ENCODE results near the gene GSK3A.
A peak's percentile ranks its signal among the peaks of the same experiment; 100 is the strongest.

The GSK3A gene

DNA sequence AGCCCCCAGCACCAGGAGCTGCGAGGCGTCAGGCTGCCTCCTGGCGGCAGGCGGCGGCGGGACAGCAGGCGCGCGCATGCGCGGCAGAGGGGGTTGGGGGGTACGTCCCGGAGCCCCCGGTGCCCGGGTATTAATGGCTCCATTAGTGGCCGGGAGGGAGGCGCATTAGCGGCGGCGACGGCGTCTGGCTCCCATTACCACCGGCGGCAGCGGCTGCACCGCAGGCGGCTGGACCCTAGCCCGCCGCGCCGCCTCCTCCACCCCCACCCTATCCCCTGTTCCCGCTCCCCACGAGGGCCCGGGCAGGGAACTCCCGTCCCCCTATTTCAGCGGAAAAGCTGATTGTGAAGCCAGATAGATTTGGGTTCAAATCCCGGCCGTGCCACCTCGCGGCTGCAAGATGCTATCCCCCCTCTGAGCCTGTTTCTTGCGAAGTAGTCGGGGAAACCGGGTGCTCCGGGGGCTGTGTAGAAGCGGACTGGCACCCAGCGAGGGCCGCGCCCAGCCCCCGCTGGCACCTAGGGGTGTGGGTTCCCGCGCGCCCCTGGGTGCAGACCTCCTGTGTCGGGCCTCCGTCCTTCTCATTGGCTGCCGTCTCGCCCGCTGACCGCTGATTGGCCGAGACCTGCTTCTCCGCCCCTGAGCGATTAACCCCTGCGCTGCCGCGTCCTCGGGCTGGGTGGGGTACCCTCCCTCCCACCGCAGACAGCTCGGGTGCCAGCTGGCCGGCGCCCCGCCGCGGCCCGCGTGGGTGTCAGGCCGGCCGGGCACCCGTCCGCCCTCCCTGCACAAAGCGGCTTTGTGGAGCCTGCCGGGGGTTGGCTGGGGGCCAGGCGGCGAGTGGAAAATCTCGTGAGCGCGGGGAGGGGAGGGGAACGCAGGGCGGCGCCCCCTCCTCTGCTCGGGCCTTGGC, 37.8 kb upstream of the GSK3A start:
- peak; percentile 93 for DNase-seq

DNA sequence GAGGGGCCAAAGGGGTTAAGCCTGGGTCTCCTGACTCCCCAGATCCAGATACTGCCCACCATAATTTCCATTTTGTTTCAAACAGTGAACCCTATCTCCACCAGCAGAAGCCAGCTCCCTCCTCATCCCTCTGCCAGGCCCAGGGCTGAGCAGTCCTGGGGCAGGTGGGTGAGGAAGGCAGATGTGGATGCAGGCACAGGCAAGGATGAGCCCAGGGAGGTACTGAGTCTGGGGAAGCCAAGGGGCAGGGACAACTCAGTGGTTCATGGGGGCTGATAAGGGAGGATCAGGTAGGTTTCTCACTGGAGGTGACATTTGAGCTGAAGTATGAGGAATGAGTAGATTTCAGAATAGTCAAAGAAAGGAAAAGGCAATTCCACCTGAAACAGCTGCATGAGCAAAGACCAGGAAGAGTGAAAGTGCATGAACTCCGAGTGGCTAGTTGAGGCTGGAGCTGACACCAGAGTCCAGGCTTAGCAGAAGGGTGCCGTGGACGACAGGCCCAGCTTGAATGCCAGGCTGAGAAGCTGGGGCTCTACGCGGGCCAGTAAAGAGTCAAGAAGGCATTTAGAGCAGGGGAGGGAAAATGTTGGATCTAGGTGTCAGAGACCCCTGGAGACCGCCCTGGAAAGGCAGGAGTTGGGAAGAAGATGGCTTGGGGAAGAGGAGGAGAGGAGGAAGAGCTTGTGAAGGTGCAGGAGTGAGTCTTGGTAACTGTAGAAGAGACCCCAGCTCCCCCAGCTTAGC, 36.9 kb upstream of the GSK3A start:
- no peak for DNase-seq

GRCh38 chr19:42278452-42279154, 36.2 kb upstream of the GSK3A start:
- no peak for DNase-seq

DNA sequence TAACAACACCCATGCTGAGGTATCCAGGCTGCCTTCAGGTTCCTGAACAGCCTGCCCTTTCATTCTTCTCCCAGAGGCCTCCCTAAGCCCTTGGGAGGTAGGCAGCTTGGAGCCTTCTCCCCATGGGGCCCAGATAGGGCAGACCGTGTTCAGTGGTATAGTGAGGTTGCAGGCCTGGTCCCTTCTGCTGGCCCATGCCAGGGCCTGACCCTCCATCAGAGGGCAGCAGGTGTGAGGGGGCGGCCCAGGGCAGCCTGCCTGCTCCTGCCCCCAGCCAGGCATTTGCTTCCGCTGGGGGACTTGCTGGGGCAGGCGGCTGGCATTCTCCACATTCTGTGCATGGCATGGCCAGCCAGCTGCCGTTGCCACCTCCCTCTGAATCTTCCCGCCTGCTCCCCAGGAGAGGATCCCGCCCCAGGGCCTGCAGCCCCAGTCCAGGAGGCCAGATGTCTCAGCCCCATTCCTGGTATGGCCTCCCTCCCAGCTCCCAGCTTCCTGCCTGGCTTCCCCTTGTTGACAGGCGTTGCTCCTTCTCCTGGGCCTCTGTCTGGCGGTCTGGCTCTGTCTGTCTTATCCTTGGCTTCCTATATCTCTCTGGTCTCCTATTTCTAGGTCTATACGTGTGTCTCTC, 35.5 kb upstream of the GSK3A start:
- DNase-seq: no peak

DNA sequence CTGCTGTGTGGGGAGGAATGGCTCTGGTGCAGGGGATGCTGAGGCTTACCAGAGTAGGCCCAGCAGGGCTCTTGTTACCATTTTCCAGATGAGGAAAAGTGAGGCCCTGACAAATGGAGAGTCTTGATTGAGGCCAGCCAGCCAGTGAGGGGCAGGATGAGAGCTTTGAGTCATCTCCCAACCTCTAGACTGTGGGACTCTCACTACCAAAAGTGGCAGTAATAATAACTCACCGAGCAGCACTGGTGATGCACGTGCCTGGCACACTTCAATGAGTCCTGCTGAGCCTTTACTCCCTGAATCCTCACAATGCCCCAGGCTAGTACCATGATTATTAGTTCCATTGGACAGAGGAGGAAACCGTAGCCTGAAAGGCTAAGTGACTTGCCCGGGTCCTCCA, 34.4 kb upstream of the GSK3A start:
- DNase-seq: no peak

DNA sequence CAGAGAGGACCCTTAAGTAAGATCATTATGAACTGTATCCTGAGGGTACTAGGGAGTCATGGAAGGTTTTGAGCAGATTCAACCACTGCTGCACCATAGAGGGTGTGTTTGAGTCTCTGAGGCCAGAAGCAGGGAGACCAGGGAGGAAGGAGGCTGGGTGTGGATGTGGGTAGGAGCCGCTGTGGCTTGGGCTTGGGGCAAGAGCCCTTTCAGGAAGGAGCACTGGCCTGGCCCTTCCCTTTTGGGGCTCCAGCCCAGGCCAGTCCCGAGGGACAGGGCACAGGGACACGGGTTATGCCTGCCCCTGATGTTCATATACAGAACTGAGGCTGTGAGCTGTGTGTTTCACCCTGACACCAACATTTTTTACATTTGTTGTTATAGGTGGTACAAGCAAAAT, 33.9 kb upstream of the GSK3A start:
- no peak for DNase-seq

DNA sequence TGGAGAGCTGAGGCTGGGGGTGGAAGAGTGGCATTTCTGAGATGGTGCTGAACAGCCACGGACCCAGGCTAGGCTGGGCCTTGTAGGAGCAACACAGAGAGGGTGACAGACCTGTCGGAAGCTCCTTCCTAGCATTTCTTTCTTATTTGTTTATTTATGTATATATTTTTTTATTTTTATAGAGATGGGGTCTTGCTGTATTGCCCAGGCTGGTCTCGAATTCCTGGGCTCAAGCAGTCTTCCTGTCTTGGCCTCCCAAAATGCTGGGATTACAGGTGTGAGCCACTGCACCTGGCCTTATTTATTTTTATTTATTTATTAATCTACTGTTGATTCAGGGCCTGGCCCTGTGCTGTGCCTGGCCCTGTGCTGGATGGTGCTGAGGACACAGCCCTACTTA, 33.1 kb upstream of the GSK3A start:
- DNase-seq: no peak

- no peak for DNase-seq
Observed at GRCh38 chr19:42275103-42275502, 32.7 kb upstream of the GSK3A start.

- DNase-seq: no peak
Observed at GRCh38 chr19:42274065-42274682, 31.8 kb upstream of the GSK3A start.

- DNase-seq: no peak
Observed at GRCh38 chr19:42273407-42274064, 31.1 kb upstream of the GSK3A start.

DNA sequence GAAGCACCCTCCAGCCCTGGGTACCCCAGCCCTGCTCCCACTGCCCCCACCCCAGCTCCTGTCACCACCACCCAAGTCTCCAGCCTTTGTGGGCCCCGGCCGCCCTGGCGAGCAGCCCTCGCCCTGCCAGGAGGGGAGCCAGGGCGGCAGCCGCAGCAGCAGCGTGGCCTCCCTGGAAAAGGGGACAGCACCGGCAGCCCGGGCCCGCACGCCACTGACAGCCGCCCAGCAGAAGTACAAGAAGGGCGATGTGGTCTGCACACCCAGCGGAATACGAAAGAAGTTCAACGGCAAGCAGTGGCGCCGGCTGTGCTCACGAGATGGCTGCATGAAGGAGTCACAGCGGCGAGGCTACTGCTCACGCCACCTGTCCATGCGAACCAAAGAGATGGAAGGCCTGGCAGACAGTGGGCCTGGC, 30.6 kb upstream of the GSK3A start:
- no peak for DNase-seq

GRCh38 chr19:42272535-42272897, 30.1 kb upstream of the GSK3A start:
- no peak for DNase-seq

DNA sequence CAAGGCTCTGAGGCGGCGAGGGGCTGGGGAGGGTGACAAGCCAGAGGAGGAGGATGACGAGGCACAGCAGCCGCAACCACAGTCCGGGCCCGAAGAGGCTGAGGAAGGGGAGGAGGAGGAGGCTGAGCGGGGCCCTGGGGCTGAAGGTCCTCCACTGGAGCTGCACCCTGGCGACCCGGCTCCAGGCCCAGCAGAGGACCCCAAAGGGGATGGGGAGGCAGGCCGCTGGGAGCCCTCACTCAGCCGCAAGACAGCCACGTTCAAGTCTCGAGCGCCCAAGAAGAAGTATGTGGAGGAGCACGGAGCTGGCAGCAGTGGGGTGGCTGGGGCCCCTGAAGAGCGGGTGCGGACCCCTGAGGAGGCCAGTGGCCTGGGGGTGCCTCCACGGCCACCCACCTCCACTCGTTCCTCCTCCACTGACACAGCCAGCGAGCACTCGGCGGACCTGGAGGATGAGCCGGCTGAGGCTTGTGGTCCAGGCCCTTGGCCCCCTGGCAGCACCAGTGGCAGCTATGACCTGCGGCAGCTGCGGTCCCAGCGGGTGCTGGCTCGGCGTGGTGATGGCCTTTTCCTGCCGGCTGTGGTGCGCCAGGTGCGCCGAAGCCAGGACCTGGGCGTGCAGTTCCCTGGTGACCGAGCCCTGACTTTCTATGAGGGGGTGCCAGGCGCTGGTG, 29.6 kb upstream of the GSK3A start:
- DNase-seq: no peak

GRCh38 chr19:42271045-42271419, 28.6 kb upstream of the GSK3A start:
- DNase-seq: no peak

DNA sequence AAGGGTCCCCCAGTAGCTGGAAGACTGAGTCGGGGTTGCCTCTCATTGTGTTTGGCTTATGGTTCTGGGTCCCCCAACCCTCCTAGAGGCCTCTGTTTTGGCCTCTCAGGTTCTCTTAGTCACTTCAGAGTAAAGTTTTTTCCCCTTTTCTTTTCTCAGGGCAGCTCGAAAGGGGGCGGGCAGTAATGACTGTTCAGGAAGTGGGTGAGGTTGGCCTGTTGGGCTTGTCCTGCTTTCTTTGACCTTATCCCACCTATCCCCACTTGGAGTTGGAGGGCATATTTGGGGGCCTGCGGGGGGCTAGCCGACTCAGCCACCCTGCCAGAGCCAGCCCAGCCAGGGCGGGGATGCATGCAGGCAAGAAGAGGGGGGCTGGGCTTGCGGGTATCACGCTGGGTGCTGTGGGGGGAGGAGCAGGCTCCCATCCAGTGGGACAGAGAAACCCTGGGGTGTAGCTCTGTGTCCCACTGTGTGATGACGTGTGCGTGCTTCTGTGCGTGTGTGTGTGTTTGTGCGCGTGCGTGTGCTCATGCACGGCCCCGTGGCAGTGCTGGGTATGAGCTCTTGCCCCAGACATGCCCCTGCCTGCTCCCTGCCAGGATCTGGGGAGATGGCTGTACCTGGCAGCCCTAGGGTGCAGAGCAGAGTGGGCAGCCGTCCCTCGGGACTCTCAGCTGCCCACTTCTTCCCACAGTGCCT, 28.1 kb upstream of the GSK3A start:
- no peak for DNase-seq

GRCh38 chr19:42269478-42270345, 27.3 kb upstream of the GSK3A start:
- no peak for DNase-seq

- DNase-seq: peak; percentile 100
Observed at GRCh38 chr19:42268704-42269477, 26.5 kb upstream of the GSK3A start, which contains the start of gene CIC. Gene CIC, plus strand, starts transcription at chr19:42269252. Its CDS starts 2,532 bp downstream, at chr19:42271784.

DNA sequence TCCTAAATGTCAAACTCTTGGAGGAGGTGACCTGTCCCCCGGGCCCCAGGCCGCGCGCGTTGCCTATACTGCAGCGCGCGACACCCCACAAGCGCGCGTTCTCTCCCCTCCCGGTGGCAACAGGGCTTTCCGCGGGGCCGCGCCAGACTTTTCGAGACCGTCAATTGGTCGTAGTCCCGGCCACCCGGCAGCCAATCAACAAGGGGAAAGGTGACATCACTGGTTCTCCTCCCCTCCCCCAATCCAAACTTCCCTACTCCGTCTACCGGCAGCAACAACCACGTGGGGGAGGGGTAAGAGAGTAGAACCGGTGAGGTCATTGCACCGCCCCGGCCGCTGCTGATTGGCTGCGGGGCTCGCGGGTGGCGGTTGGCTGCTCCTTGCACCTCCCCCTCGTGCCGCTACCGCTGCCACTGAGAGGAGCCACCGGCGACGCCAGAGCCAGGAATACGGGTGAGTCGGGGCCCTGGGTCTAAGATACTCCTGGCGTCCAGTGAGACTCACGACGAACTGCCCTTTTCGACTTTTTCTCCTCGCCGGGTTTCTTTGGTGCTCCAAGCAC, 25.8 kb upstream of the GSK3A start:
- DNase-seq: peak; percentile 99

Data from NCI-H526 treated with DMSO at 0.1 percent for 48 hours (cell line).